ENCODE results near the gene SPACA4.

GRCh38 chr19:48571378-48572162 lies 35.0 kb upstream of the SPACA4 start:
- TF ChIP-seq POLR2A (IDR thresholded peaks at IDR 0.05) (no peak), CTCF (IDR thresholded peaks at IDR 0.05) (no peak)
